Aorta (tissue), 5 donors: Measurements from ENCODE around the gene GP1BB. TPM values are rescaled to one million over a fixed set of nuclear protein-coding genes. Genes with fewer than 3 reads are reported as not detected.

Experiments used
- ATAC-seq: fragments of 200-7000 bp; cut with Tn5 transposase; one replicate; pipeline ENCODE4 v1.9.1; 2022; ENCODE audit warnings: moderate library complexity; ENCODE audit not compliant: low FRiP score
- DNase-seq, 2 donors: peaks; one replicate each; pipeline ENCODE4 v3.0.0-alpha.2; 2020
- H3K27ac ChIP-seq, 2 donors: one replicate each; pipeline ENCODE4 v1.5.1; 2013; ENCODE audit warnings: low read length in 2 of 2, mild to moderate bottlenecking in 2 of 2, moderate library complexity in 2 of 2, control low read depth in 1 of 2, inconsistent platforms in 1 of 2, low read depth in 1 of 2
- H3K27me3 ChIP-seq, 2 donors: one replicate each; pipeline ENCODE4 v1.6.1; 2013; ENCODE audit warnings: control low read depth in 1 of 2, low read length in 1 of 2, mild to moderate bottlenecking in 1 of 2, moderate library complexity in 1 of 2; ENCODE audit not compliant: insufficient read depth in 2 of 2, control insufficient read depth in 1 of 2
- H3K36me3 ChIP-seq, 2 donors: one replicate each; pipeline ENCODE4 v1.6.1; 2013; ENCODE audit warnings: control low read depth in 1 of 2, low read length in 1 of 2, mild to moderate bottlenecking in 1 of 2; ENCODE audit not compliant: insufficient read depth in 2 of 2, control insufficient read depth in 1 of 2
- H3K4me1 ChIP-seq, 2 donors: one replicate each; pipeline ENCODE4 v1.6.1; 2013; ENCODE audit warnings: low read length in 2 of 2, control low read depth in 1 of 2, mild to moderate bottlenecking in 1 of 2, moderate library complexity in 1 of 2; ENCODE audit not compliant: insufficient read depth in 2 of 2, control insufficient read depth in 1 of 2
- H3K4me3 ChIP-seq, 2 donors: one replicate each; pipeline ENCODE4 v1.5.1; 2013; ENCODE audit warnings: low read length in 2 of 2, control low read depth in 1 of 2, mild to moderate bottlenecking in 1 of 2
- H3K9me3 ChIP-seq: one replicate; pipeline ENCODE4 v1.6.1; 2013; ENCODE audit warnings: mild to moderate bottlenecking, low read length; ENCODE audit not compliant: control insufficient read depth
- WGBS, 2 donors: extraction: QIAGEN DNeasy Blood & Tissue Kit; methylation state at CpG; one replicate each; pipeline ENCODE4 v1.1.7; 2013; 5-methylcytosine and 5-hydroxymethylcytosine counted together
- intact Hi-C, 2 donors: fragments of 100-400 bp; cut with DNase I; formaldehyde crosslinking; loops; one replicate each; pipeline versions ENCODE4 v1.14.2 to v1.15.0; 2022
- polyA plus RNA-seq, 2 donors: library from polyadenylated mRNA; stranded (reverse); fragments of 200-250 nt; gene quantifications; one replicate each; pipeline ENCODE4 v1.2.3, GENCODE V29; 2013
- total RNA-seq, 2 donors: library from RNA; stranded (reverse); fragmentation: NEBNext Ultra II Directional; extraction: Animal tissue kit (Norgen Biotek cat#: 25700); gene quantifications; one replicate each; pipeline ENCODE4 v1.2.1, GENCODE V29; 2021
- donor health status: healthy with polysubstance abuse.
- donor health status: Bipolar disorder and iron deficiency.
- donor health status: DM: no; HTN: no; CAD: no.
- donor health status: DM: no; HTN: no; CAD: no.
- donor health status: DM: yes; HTN: yes; CAD: no.

Gene GP1BB
- total and polyA plus RNA-seq, 4 donors: 3.6 to 29.7 (median 8.1) TPM; not detected in 1

DNA sequence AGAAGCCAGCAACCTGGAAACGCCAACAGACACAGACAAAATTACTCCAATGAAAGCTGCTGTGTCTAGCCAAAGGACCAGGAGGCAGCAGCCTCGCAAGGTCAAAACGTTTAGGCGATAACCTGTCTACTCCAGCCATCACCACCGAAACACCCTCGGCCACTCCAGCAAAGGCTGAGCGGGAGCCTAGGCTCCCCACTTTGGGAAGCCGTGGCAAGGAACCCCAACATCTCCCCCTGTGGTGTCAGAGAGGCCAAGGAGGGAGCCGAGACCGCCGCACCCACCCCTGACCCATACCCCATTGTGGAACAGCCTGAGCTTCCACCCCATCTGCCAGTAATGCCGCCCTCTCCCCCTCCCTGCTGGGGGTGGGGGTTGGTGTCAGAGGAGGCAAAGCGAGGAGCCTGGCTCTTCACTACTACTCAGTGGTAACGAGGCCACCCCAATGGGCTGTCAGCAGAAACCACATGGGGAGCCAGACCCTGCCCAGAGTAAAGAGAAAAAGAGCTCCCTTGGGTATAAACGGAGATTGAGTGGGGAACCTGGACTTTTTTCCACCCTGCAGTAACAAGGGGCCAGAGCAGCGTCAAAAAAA is 43.0 kb upstream of the GP1BB start:
- WGBS, 2 donors: 92% methylated on average over 16 of the region's 16 CpGs
- DNase-seq (no peak), ATAC-seq (no peak)
- H3K27me3 ChIP-seq: no peaks in the 10 kb centered on the region
- intact Hi-C loops: no loop called here
- H3K36me3 ChIP-seq: no peaks in the 10 kb centered on the region
- H3K27ac ChIP-seq: no peak overlapping the region
- H3K9me3 ChIP-seq: no peaks in the 10 kb centered on the region
- no peaks in the 10 kb centered on the region for H3K4me1 ChIP-seq
- H3K4me3 ChIP-seq: no peak overlapping the region

DNA sequence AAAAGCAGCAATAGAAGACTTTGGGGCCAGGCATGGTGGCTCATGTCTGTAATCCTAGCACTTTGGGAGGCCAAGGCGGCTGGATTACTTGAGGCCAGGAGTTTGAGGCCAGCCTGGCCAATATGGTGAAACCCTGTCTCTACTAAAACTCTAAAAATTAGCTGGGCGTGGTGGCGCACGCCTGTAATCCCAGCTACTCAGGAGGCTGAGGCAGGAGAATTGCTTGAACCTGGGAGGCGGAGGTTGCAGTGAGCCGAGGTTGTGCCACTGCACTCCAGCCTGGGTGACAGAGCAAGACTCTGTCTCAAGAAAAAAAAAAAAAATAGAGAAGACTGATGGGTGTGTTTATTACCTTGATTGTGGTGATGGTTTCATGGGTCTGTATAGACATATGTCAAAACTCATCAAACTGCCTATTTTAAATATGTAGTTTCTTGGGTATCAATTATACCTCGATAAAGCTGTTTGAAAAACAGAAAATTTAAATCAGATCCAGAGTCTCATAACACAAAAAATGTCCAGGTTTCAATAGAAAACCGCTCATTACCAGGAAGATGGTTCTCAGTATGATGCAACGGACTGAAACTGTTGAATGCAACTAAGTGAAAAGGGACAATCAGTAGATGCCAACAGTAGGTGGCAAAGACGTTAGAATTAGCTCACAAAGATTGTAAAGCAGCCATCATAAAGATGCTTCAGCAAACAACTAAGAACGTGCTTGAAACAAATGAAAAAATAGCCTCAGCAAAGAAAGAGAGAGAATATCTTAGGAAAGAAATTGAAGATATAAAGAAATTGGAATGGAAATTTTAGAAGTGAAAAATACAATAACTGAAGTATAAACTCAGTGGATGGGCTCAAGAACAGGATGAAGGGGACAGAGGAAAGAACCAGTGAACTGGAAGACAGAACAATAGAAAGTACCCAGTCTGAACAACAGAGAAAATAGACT is 42.2 kb upstream of the GP1BB start:
- Histone ChIP-seq H3K9me3 (no peaks in the 10 kb centered on the region), H3K27me3 (no peaks in the 10 kb centered on the region), H3K36me3 (no peaks in the 10 kb centered on the region), H3K4me3 (no peak overlapping the region), H3K4me1 (no peaks in the 10 kb centered on the region), H3K27ac (no peak overlapping the region)
- no peak for DNase-seq
- no peak for ATAC-seq
- 95 to 96% methylated on average over 11 of the region's 11 CpGs for WGBS, 2 donors
- intact Hi-C loops: no loop called here

- no peak overlapping the region for H3K27ac ChIP-seq
- no peak for ATAC-seq
- H3K36me3 ChIP-seq: no peaks in the 10 kb centered on the region
- H3K9me3 ChIP-seq: no peaks in the 10 kb centered on the region
- intact Hi-C loops: no loop called here
- DNase-seq: no peak
- H3K4me3 ChIP-seq: no peak overlapping the region
- WGBS, 2 donors: 84 to 91% methylated on average over 6 of the region's 6 CpGs
- no peaks in the 10 kb centered on the region for H3K27me3 ChIP-seq
- H3K4me1 ChIP-seq: no peaks in the 10 kb centered on the region
Observed at GRCh38 chr22:19681863-19682245, 41.5 kb upstream of the GP1BB start.

DNA sequence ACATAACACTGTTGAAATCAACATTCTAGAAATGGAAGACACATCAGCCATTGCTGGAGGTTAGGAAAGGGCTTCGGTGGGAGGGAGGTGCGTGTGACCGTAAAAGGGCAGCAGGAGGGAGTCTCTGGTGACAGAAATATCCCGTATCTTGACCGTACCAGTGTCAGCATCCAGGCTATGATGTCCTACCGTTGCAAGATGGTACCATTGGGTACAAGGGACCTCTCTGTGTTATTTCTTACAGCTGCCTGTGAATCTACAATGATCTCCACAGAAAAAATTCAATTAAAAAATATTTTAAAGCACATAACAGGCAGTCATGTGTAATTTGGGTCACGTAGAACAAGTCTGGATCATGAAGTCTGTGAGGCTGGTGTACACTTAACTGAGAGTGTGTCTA is 36.4 kb upstream of the GP1BB start:
- Histone ChIP-seq H3K4me3 (no peak overlapping the region), H3K27me3 (no peaks in the 10 kb centered on the region), H3K9me3 (no peaks in the 10 kb centered on the region), H3K27ac (no peak overlapping the region), H3K4me1 (no peaks in the 10 kb centered on the region), H3K36me3 (no peaks in the 10 kb centered on the region)
- intact Hi-C loops: no loop called here
- DNase-seq (no peak), ATAC-seq (no peak)
- 94 to 96% methylated on average over 7 of the region's 7 CpGs for WGBS, 2 donors

GRCh38 chr22:19687561-19688300 is 35.6 kb upstream of the GP1BB start:
- no peaks in the 10 kb centered on the region for H3K4me1 ChIP-seq
- no peaks in the 10 kb centered on the region for H3K36me3 ChIP-seq
- DNase-seq (peak in 1 of 2 donors; percentile 78), ATAC-seq (peak; percentile 57)
- intact Hi-C loops: no loop called here
- no peaks in the 10 kb centered on the region for H3K27me3 ChIP-seq
- H3K4me3 ChIP-seq: no peak overlapping the region
- no peaks in the 10 kb centered on the region for H3K9me3 ChIP-seq
- H3K27ac ChIP-seq: no peak overlapping the region
- 88 to 92% methylated on average over 22 of the region's 22 CpGs for WGBS, 2 donors

DNA sequence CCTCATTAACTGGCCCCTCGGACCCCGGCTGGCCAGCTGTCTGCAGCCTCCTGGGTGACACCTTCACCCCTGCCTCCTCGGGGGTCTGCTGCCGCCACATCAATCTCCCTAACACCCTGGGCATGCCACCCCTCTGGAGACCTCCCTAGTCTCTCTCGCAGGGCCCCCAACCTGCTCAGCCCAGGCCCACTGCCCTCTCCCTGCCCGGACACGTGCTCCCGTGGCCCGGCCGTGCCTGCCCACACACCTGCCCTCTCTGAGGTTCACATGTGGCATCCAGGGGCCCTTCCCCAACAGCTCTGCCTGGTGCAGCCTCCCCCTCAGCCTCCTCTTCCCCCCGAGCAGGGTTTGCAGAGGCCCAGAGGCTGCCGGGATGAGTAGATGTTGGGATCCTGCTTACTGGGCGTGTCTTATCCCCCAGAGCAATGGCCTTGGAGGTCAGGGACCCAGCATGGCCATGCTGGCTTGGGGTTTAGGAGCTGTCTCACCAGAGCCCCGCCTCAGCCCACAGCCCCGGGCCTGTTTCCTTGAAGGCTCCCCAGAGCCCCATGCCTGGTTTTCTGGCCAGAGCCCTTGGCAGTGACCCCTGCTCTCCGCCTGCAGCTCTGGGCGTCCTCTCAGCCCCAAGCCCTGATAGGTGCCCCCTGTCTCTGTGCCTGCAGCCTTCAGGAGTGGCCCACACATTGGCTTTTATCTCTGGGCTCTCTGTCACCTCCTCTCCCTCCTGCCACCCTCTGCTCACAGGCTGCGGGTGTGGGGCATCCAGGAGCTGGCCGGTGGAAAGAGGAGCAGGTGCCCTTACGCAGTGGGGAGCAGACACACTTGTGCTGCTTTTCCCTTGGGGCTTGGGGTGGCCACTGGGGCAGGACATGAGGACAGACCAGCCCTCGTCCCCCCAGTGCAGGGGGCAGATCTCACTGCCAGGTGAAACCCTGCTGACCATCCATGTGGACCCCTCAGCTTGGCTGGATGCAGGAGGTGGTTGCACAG is 34.7 kb upstream of the GP1BB start:
- no peaks in the 10 kb centered on the region for H3K27me3 ChIP-seq
- intact Hi-C loops: no loop called here
- WGBS, 2 donors: 85 to 87% methylated on average over 21 of the region's 21 CpGs
- H3K4me1 ChIP-seq: no peaks in the 10 kb centered on the region
- no peaks in the 10 kb centered on the region for H3K9me3 ChIP-seq
- DNase-seq: no peak
- no peaks in the 10 kb centered on the region for H3K36me3 ChIP-seq
- ATAC-seq: peak; percentile 25
- H3K4me3 ChIP-seq: no peak overlapping the region
- H3K27ac ChIP-seq: no peak overlapping the region

DNA sequence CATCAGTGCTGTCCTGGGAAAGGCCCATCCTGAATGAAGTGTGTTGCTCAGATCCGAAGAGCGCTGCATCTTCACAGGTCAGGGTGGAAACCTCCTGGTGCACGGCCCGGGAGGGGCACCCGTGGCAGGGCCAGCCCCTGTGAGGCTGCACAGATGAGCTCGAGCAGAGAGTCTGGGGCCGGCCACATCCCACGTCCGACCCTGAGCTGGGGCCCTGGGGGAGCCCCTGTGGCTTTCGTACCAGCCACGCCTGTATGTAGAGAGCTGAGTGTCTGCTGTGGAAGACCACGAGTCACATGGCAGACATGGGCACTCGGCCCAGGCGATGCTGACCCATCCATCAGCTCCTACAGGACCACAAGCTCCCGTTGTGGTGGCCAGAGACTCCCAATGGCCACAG is 33.9 kb upstream of the GP1BB start:
- Histone ChIP-seq H3K36me3 (no peaks in the 10 kb centered on the region), H3K4me3 (no peak overlapping the region), H3K4me1 (no peaks in the 10 kb centered on the region), H3K27me3 (no peaks in the 10 kb centered on the region), H3K9me3 (no peaks in the 10 kb centered on the region), H3K27ac (no peak overlapping the region)
- intact Hi-C loops: no loop called here
- ATAC-seq (peak; percentile 14), DNase-seq (no peak)
- 91 to 92% methylated on average over 15 of the region's 15 CpGs for WGBS, 2 donors
